GM12892 (cell line): ENCODE measurements around the gene MTOR.
"Not testable (repeated sequence)": the region's sequence is repeated elsewhere in the genome, so short reads cannot be mapped to it uniquely, and the experiment has no call there.

Source experiments
- POLR2A ChIP-seq: IDR thresholded peaks from 2 replicates; pipeline ENCODE4 v1.6.1; 2011; ENCODE audit warnings: low read depth, low read length, control low read depth
- TAF1 ChIP-seq: IDR thresholded peaks from 2 replicates; pipeline ENCODE4 v1.6.1; 2011; ENCODE audit warnings: low read depth, mild to moderate bottlenecking, control low read depth, low read length, borderline replicate concordance

DNA sequence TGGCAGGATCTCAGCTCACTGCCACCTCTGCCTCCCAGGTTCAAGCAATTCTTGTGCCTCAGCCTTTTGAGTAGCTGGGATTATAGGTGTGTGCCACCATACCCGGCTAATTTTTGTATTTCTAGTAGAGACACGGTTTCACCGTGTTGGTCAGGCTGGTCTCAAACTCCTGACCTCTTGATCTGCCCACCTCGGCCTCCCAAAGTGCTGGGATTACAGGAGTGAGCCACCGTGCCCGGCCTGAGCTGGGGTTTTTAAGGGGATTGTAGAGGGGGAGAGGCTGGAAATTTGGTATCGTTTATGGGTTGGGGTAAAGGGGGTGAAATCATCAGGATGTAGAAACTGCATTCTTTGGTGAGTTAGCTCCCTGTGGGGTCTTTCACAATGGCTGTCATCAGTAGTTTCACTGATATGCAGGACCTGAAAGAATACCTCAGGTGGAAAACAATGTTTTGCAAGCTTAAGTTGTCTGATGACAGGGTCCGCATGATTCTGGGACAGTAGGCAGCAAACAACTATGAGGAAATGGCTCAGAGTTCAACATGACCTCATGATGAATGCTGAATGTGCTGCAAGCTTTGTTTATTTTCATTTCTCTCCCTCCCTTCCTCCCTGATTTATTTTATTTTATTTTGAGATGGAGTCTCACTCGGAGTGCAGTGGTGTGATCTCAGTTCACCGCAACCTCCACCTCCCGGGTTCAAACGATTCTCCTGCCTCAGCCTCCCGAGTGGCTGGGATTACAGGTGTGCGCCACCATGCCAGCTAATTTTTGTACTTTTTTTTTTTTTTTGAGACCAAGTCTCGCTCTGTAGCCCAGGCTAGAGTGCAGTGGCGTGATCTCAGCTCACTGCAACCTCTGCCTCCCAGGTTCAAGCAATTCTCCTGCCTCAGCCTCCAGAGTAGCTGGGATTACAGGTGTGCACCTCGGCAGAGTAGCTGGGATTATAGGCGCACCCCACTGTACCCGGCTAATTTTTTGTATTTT is 5.3 kb upstream of the MTOR start:
- TF ChIP-seq TAF1, POLR2A: not testable (repeated sequence)
